NB4 (cell line): ENCODE data around the gene TMEM239.

Experiments used
- CTCF ChIP-seq: IDR thresholded peaks from one replicate; pipeline ENCODE4 v1.5.1; 2012; ENCODE audit warnings: low read depth, low read length
- POLR2A ChIP-seq: IDR thresholded peaks from 2 replicates; pipeline ENCODE4 v1.6.1; 2011; ENCODE audit warnings: mild to moderate bottlenecking; ENCODE audit not compliant: insufficient read length; ENCODE audit errors: extremely low read depth

GRCh38 chr20:2865630-2866029 lies 49.5 kb downstream of the TMEM239 start:
- TF ChIP-seq CTCF (peak; percentile 43), POLR2A (no peak)
